SU-DHL-6 (cell line): ENCODE data around the gene HCRT.

Experiments
- H2AFZ ChIP-seq: fragments of 200-600 bp; sonication (generic); 2 replicates; pipeline ENCODE4 v1.6.1; 2014; ENCODE audit warnings: low read depth, mild to moderate bottlenecking, moderate library complexity, mixed read lengths, antibody characterized with exemption, low read length; ENCODE audit not compliant: severe bottlenecking
- H3F3A ChIP-seq: fragments of 200-600 bp; shearing (Covaris generic); 2 replicates; pipeline ENCODE4 v1.6.0; 2016; ENCODE audit warnings: antibody characterized with exemption, mild to moderate bottlenecking; ENCODE audit not compliant: insufficient read depth
- H3K27ac ChIP-seq: fragments of 200-600 bp; sonication (generic); 2 replicates; pipeline ENCODE4 v1.5.1; 2016; ENCODE audit warnings: low read depth, mild to moderate bottlenecking, low read length, moderate library complexity, mixed read lengths
- H3K27me3 ChIP-seq: fragments of 200-600 bp; sonication (generic), shearing (Covaris generic); 2 replicates; pipeline ENCODE4 v1.6.0; 2014; ENCODE audit warnings: mild to moderate bottlenecking, low read length
- H3K36me3 ChIP-seq: fragments of 200-600 bp; sonication (generic); 2 replicates; pipeline ENCODE4 v1.6.1; 2014; ENCODE audit warnings: mild to moderate bottlenecking, low read length, mixed read lengths
- H3K4me2 ChIP-seq: fragments of 300-600, 200-600 bp; shearing (Covaris generic), sonication (generic); 2 replicates; pipeline ENCODE4 v1.6.0; 2014; ENCODE audit warnings: low read length, low read depth, mild to moderate bottlenecking; ENCODE audit not compliant: poor library complexity, severe bottlenecking
- H3K4me3 ChIP-seq: fragments of 200-600 bp; sonication (generic); 2 replicates; pipeline ENCODE4 v1.5.1; 2014; ENCODE audit warnings: antibody characterized with exemption, low read length, mild to moderate bottlenecking, mixed read lengths; ENCODE audit not compliant: insufficient read depth, poor library complexity, severe bottlenecking
- H3K79me2 ChIP-seq: fragments of 200-600 bp; sonication (generic); 2 replicates; pipeline ENCODE4 v1.6.1; 2014; ENCODE audit warnings: mild to moderate bottlenecking, low read length, moderate library complexity; ENCODE audit not compliant: insufficient read depth
- H3K9ac ChIP-seq: fragments of 200-600 bp; sonication (generic); 2 replicates; pipeline ENCODE4 v1.7.0; 2014; ENCODE audit warnings: mild to moderate bottlenecking, low read length
- H3K9me2 ChIP-seq: fragments of 200-600 bp; sonication (generic); replicated peaks from 2 replicates; pipeline ENCODE4 v1.6.1; 2014; ENCODE audit warnings: low read length; ENCODE audit not compliant: insufficient read depth
- H3K9me3 ChIP-seq: fragments of 200-600 bp; sonication (generic); 2 replicates; pipeline ENCODE4 v1.6.1; 2014; ENCODE audit warnings: low read length, mixed read lengths; ENCODE audit not compliant: insufficient read depth
- H4K20me1 ChIP-seq: fragments of 200-600 bp; sonication (generic); 2 replicates; pipeline ENCODE4 v1.6.1; 2014; ENCODE audit warnings: low read depth, mild to moderate bottlenecking, antibody characterized with exemption, low read length, moderate library complexity, mixed read lengths
- CTCF ChIP-seq: fragments of 200-600 bp; sonication (generic); IDR thresholded peaks from one replicate; pipeline ENCODE4 v1.5.1; 2017; ENCODE audit warnings: antibody characterized with exemption, mild to moderate bottlenecking, low read length, moderate library complexity; ENCODE audit not compliant: insufficient read depth, poor library complexity, severe bottlenecking
- EZH2phosphoT487 ChIP-seq: fragments of 200-600 bp; sonication (generic), shearing (Covaris generic); conservative IDR thresholded peaks from 2 replicates; pipeline ENCODE4 v1.6.1; 2018; ENCODE audit warnings: mild to moderate bottlenecking, antibody characterized with exemption, low read length, moderate library complexity, mixed read lengths

HCRT gene

GRCh38 chr17:42200706-42201457, 15.6 kb upstream of the HCRT start:
- Histone ChIP-seq H4K20me1 (no peaks in the 10 kb centered on the region), H2AFZ (no peak overlapping the region), H3F3A (no peaks in the 10 kb centered on the region), H3K9me3 (no peaks in the 10 kb centered on the region), H3K27me3 (no peaks in the 10 kb centered on the region), H3K4me3 (no peak overlapping the region), H3K27ac (no peak overlapping the region), H3K79me2 (no peaks in the 10 kb centered on the region), H3K36me3 (no peaks in the 10 kb centered on the region), H3K4me2 (no peak overlapping the region), H3K9me2 (no peaks in the 10 kb centered on the region), H3K9ac (no peak overlapping the region)
- TF ChIP-seq EZH2phosphoT487 (no peak), CTCF (no peak)

- Histone ChIP-seq H3K4me3 (no peak overlapping the region), H3K9ac (no peak overlapping the region), H3K9me2 (no peaks in the 10 kb centered on the region), H3F3A (no peaks in the 10 kb centered on the region), H4K20me1 (no peaks in the 10 kb centered on the region), H3K9me3 (no peaks in the 10 kb centered on the region), H2AFZ (no peak overlapping the region), H3K36me3 (no peaks in the 10 kb centered on the region), H3K79me2 (no peaks in the 10 kb centered on the region), H3K4me2 (no peak overlapping the region), H3K27me3 (no peaks in the 10 kb centered on the region), H3K27ac (no peak overlapping the region)
- TF ChIP-seq EZH2phosphoT487 (no peak), CTCF (no peak)
Observed at GRCh38 chr17:42199416-42200011, 14.3 kb upstream of the HCRT start.

GRCh38 chr17:42198897-42199296, 13.6 kb upstream of the HCRT start:
- TF ChIP-seq CTCF (no peak), EZH2phosphoT487 (no peak)
- Histone ChIP-seq H4K20me1 (no peaks in the 10 kb centered on the region), H3K36me3 (no peaks in the 10 kb centered on the region), H3K4me2 (no peak overlapping the region), H3K27me3 (no peaks in the 10 kb centered on the region), H3K4me3 (no peak overlapping the region), H3K79me2 (no peaks in the 10 kb centered on the region), H2AFZ (no peak overlapping the region), H3K9me2 (no peaks in the 10 kb centered on the region), H3K9ac (no peak overlapping the region), H3K27ac (no peak overlapping the region), H3K9me3 (no peaks in the 10 kb centered on the region), H3F3A (no peaks in the 10 kb centered on the region)
